Right lobe of liver (tissue), 6 donors: Measurements from ENCODE around the gene SAMD1. TPM values are rescaled to one million over a fixed set of nuclear protein-coding genes. Genes with fewer than 3 reads are reported as not detected.

ENCODE experiments used
- ATAC-seq, 4 donors: fragments of 200-7000 bp; cut with Tn5 transposase; one replicate each; pipeline ENCODE4 v1.9.1; 2020; ENCODE audit warnings: mild to moderate bottlenecking in 4 of 4, moderate library complexity in 4 of 4
- DNase-seq, 3 donors: peaks; one replicate each; pipeline ENCODE4 v3.0.0-alpha.2; 2020
- H3K27ac ChIP-seq, 3 donors: fragments of 200-600 bp; one replicate each; pipeline ENCODE4 v1.8.0; 2022
- H3K27me3 ChIP-seq, 2 donors: fragments of 200-600 bp; one replicate each; pipeline ENCODE4 v1.8.0; 2022
- H3K36me3 ChIP-seq, 4 donors: fragments of 200-600 bp; sonication (generic) in 1 of 4; one replicate each; pipeline versions ENCODE4 v1.5.1 to v1.8.0; 2017 to 2022; ENCODE audit warnings: control low read depth in 1 of 4
- H3K4me1 ChIP-seq, 4 donors: fragments of 200-600 bp; sonication (generic) in 1 of 4; one replicate each; pipeline versions ENCODE4 v1.5.1 to v1.8.0; 2017 to 2022; ENCODE audit warnings: control low read depth in 1 of 4
- H3K4me3 ChIP-seq, 3 donors: fragments of 200-600 bp; one replicate each; pipeline ENCODE4 v1.8.0; 2022
- H3K9me3 ChIP-seq, 4 donors: fragments of 200-600 bp; sonication (generic) in 1 of 4; one replicate each; pipeline versions ENCODE4 v1.5.1 to v1.8.0; 2017 to 2022; ENCODE audit warnings: control low read depth in 1 of 4
- CTCF ChIP-seq, 4 donors: fragments of 200-600 bp in 3 of 4; fragments of 450-650 bp in 1 of 4; IDR thresholded peaks; one replicate each; pipeline versions ENCODE4 v1.5.1 to v1.8.0; 2016 to 2022; ENCODE audit warnings: antibody characterized with exemption in 4 of 4, mild to moderate bottlenecking in 2 of 4
- POLR2A ChIP-seq: fragments of 450-650 bp; IDR thresholded peaks from one replicate; pipeline ENCODE4 v1.6.1; 2017; ENCODE audit warnings: antibody characterized with exemption, mild to moderate bottlenecking
- WGBS: methylation state at CpG from one replicate; pipeline ENCODE4 v1.1.6; 2018; ENCODE audit warnings: low coverage, low lambda C conversion rate; ENCODE audit not compliant: insufficient coverage; ENCODE audit errors: missing lambda C conversion rate; 5-methylcytosine and 5-hydroxymethylcytosine counted together
- intact Hi-C, 2 donors: fragments of 100-400 bp; cut with DNase I; formaldehyde crosslinking; loops; one replicate each; pipeline versions ENCODE4 v1.11.2 to v1.14.1; 2022
- total RNA-seq, 6 experiments: library from RNA; depleted of rRNA in 2 of 6; stranded (reverse); fragments of >200 nt in 2 of 6; fragmentation: NEBNext Ultra II Directional in 3 of 6; extraction: Animal tissue kit (Norgen Biotek cat#: 25700) in 3 of 6; gene quantifications; one replicate each; pipeline versions ENCODE4 v1.1.0 to v1.2.4, GENCODE V29; 2016 to 2023
- donor health status: DM: no; HTN: yes; CAD: no.
- donor health status: DM: no; HTN: no; CAD: no.
- donor health status: DM: no; HTN: no; CAD: no.
- donor health status: DM: no; HTN: yes; CAD: no.
- donor health status: DM: no; HTN: yes; CAD: no.

SAMD1 gene
- total RNA-seq, 6 experiments from 2014 or later: 10.0 to 25.3 (median 15.6) TPM

- H3K9me3 ChIP-seq: peaks cover 0 to 4% (median 0%) of the 10 kb centered on the region in 4 donors
- intact Hi-C loops: no loop called here
- peak overlapping the region; percentile 70 to 83 (median 75) for H3K4me3 ChIP-seq
- peaks cover 0 to 7% (median under 1%) of the 10 kb centered on the region in 4 donors for H3K36me3 ChIP-seq
- ATAC-seq: peak; percentile 80 to 92 (median 84)
- H3K4me1 ChIP-seq: no peaks in the 10 kb centered on the region
- 0% methylated on average over 17 of the region's 72 CpGs for WGBS
- DNase-seq: peak in 2 of 3 donors; percentile 87 to 88
- TF ChIP-seq CTCF (IDR thresholded peaks at IDR 0.05) (peak in 3 of 4 donors; percentile 12 to 31 (median 18)), POLR2A (peak; percentile 96)
- no peaks in the 10 kb centered on the region for H3K27me3 ChIP-seq
- peak overlapping the region; percentile 79 to 94 (median 86) for H3K27ac ChIP-seq
These were observed 696 bp upstream of the SAMD1 start for GRCh38 chr19:14091081-14091812.

- Histone ChIP-seq H3K9me3 (peaks cover 0 to 4% (median 0%) of the 10 kb centered on the region in 4 donors), H3K4me3 (peak overlapping the region; percentile 34 to 83 (median 70)), H3K27me3 (no peaks in the 10 kb centered on the region), H3K4me1 (peaks cover 0 to 10% (median 0%) of the 10 kb centered on the region in 4 donors), H3K27ac (peak overlapping the region in 1 of 3 donors; percentile 51), H3K36me3 (peaks cover 0 to 5% (median under 1%) of the 10 kb centered on the region in 4 donors)
- 0% methylated on average over 5 of the region's 142 CpGs for WGBS
- intact Hi-C loops: loop anchor here in 1 of 2 donors (10.0 kb wide), 1 partner anchor 45 kb away; the partner anchor contains the start of gene ASF1B
- peak in 1 of 4 donors; percentile 15 for TF ChIP-seq CTCF (IDR thresholded peaks at IDR 0.05)
- no peak for TF ChIP-seq POLR2A
- peak in 2 of 4 donors; percentile 4 to 8 for ATAC-seq
- DNase-seq: peak in 2 of 3 donors; percentile 58 to 73
These were observed 666 bp downstream of the SAMD1 start for GRCh38 chr19:14089662-14090508.

- Histone ChIP-seq H3K9me3 (peaks cover 0 to 4% (median 0%) of the 10 kb centered on the region in 4 donors), H3K4me3 (peak overlapping the region in 2 of 3 donors; percentile 18 to 83), H3K4me1 (peaks cover 0 to 13% (median 0%) of the 10 kb centered on the region in 4 donors), H3K27ac (no peak overlapping the region), H3K27me3 (no peaks in the 10 kb centered on the region), H3K36me3 (peaks cover 0 to 5% (median under 1%) of the 10 kb centered on the region in 4 donors)
- no peak for TF ChIP-seq CTCF (IDR thresholded peaks at IDR 0.05)
- no peak for TF ChIP-seq POLR2A
- intact Hi-C loops: loop anchor here in 1 of 2 donors (10.0 kb wide), 1 partner anchor 45 kb away; the partner anchor contains the start of gene ASF1B
- DNase-seq (no peak), ATAC-seq (no peak)
- 23% methylated on average over 14 of the region's 16 CpGs for WGBS
These were observed 1.2 kb downstream of the SAMD1 start for GRCh38 chr19:14089412-14089661.

- DNase-seq (no peak), ATAC-seq (no peak)
- H3K27ac ChIP-seq: no peak overlapping the region
- intact Hi-C loops: loop anchor here in 1 of 2 donors (10.0 kb wide), 1 partner anchor 46 kb away; the partner anchor contains the start of gene ASF1B
- H3K36me3 ChIP-seq: peaks cover 0 to 5% (median under 1%) of the 10 kb centered on the region in 4 donors
- H3K4me1 ChIP-seq: peaks cover 0 to 13% (median 0%) of the 10 kb centered on the region in 4 donors
- no peaks in the 10 kb centered on the region for H3K27me3 ChIP-seq
- TF ChIP-seq CTCF (IDR thresholded peaks at IDR 0.05) (no peak), POLR2A (no peak)
- peaks cover 0 to 4% (median 0%) of the 10 kb centered on the region in 4 donors for H3K9me3 ChIP-seq
- WGBS: 88% methylated on average over 23 of the region's 30 CpGs
- H3K4me3 ChIP-seq: no peak overlapping the region
These were observed 1.7 kb downstream of the SAMD1 start for GRCh38 chr19:14088634-14089411.
